SU-DHL-6 (cell line): ENCODE results near the gene TENM4.

Source experiments
- H2AFZ ChIP-seq: fragments of 200-600 bp; sonication (generic); 2 replicates; pipeline ENCODE4 v1.6.1; 2014; ENCODE audit warnings: low read depth, mild to moderate bottlenecking, moderate library complexity, mixed read lengths, antibody characterized with exemption, low read length; ENCODE audit not compliant: severe bottlenecking
- H3F3A ChIP-seq: fragments of 200-600 bp; shearing (Covaris generic); 2 replicates; pipeline ENCODE4 v1.6.0; 2016; ENCODE audit warnings: antibody characterized with exemption, mild to moderate bottlenecking; ENCODE audit not compliant: insufficient read depth
- H3K27ac ChIP-seq: fragments of 200-600 bp; sonication (generic); 2 replicates; pipeline ENCODE4 v1.5.1; 2016; ENCODE audit warnings: low read depth, mild to moderate bottlenecking, low read length, moderate library complexity, mixed read lengths
- H3K27me3 ChIP-seq: fragments of 200-600 bp; sonication (generic), shearing (Covaris generic); 2 replicates; pipeline ENCODE4 v1.6.0; 2014; ENCODE audit warnings: mild to moderate bottlenecking, low read length
- H3K36me3 ChIP-seq: fragments of 200-600 bp; sonication (generic); 2 replicates; pipeline ENCODE4 v1.6.1; 2014; ENCODE audit warnings: mild to moderate bottlenecking, low read length, mixed read lengths
- H3K4me2 ChIP-seq: fragments of 300-600, 200-600 bp; shearing (Covaris generic), sonication (generic); 2 replicates; pipeline ENCODE4 v1.6.0; 2014; ENCODE audit warnings: low read length, low read depth, mild to moderate bottlenecking; ENCODE audit not compliant: poor library complexity, severe bottlenecking
- H3K4me3 ChIP-seq: fragments of 200-600 bp; sonication (generic); 2 replicates; pipeline ENCODE4 v1.5.1; 2014; ENCODE audit warnings: antibody characterized with exemption, low read length, mild to moderate bottlenecking, mixed read lengths; ENCODE audit not compliant: insufficient read depth, poor library complexity, severe bottlenecking
- H3K79me2 ChIP-seq: fragments of 200-600 bp; sonication (generic); 2 replicates; pipeline ENCODE4 v1.6.1; 2014; ENCODE audit warnings: mild to moderate bottlenecking, low read length, moderate library complexity; ENCODE audit not compliant: insufficient read depth
- H3K9ac ChIP-seq: fragments of 200-600 bp; sonication (generic); 2 replicates; pipeline ENCODE4 v1.7.0; 2014; ENCODE audit warnings: mild to moderate bottlenecking, low read length
- H3K9me2 ChIP-seq: fragments of 200-600 bp; sonication (generic); replicated peaks from 2 replicates; pipeline ENCODE4 v1.6.1; 2014; ENCODE audit warnings: low read length; ENCODE audit not compliant: insufficient read depth
- H3K9me3 ChIP-seq: fragments of 200-600 bp; sonication (generic); 2 replicates; pipeline ENCODE4 v1.6.1; 2014; ENCODE audit warnings: low read length, mixed read lengths; ENCODE audit not compliant: insufficient read depth
- H4K20me1 ChIP-seq: fragments of 200-600 bp; sonication (generic); 2 replicates; pipeline ENCODE4 v1.6.1; 2014; ENCODE audit warnings: low read depth, mild to moderate bottlenecking, antibody characterized with exemption, low read length, moderate library complexity, mixed read lengths
- CTCF ChIP-seq: fragments of 200-600 bp; sonication (generic); IDR thresholded peaks from one replicate; pipeline ENCODE4 v1.5.1; 2017; ENCODE audit warnings: antibody characterized with exemption, mild to moderate bottlenecking, low read length, moderate library complexity; ENCODE audit not compliant: insufficient read depth, poor library complexity, severe bottlenecking
- EZH2phosphoT487 ChIP-seq: fragments of 200-600 bp; sonication (generic), shearing (Covaris generic); conservative IDR thresholded peaks from 2 replicates; pipeline ENCODE4 v1.6.1; 2018; ENCODE audit warnings: mild to moderate bottlenecking, antibody characterized with exemption, low read length, moderate library complexity, mixed read lengths

TENM4 gene

DNA sequence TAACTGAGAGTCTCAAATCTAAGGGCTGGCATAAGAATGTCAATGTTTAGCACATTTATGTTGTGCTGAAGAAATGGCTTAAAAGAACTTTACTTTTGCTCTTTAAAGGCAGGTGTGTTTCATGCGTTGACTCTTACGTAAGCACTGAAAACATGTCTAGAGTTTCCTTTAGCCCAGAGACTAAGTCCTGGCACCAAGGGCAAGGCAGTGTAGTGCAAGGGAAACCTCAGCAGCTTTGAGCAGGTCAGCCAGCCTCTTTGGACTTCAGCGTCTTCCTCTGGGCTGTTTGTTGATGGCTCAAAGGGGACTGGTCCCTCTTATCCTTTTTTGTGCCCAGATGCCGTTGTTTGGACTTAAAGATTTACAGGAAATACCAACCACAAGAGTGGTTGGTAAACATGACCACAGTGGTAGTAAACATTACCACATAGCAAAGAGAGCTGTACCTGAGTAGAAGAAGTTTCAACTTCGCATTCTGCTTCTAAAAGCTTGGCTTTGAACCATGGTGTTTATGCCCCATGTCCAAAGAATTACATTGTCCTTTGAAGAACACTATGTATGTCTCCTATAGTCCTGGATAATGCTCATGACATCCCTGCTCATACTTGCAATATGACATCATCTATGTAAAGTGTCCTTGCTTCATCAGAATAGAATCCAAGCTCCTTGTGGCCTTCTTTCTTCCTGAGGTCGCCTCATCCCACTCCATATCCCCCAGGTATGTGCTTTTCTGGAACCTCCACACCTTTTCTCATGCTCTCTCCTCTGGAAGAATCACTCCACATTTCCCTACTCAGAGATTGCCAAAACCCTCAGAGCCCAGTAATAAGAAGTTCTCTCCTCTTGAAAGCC is 23.5 kb downstream of the TENM4 start:
- no peaks in the 10 kb centered on the region for H3K27me3 ChIP-seq
- no peaks in the 10 kb centered on the region for H3K9me3 ChIP-seq
- H3K4me2 ChIP-seq, result no peak overlapping the region
- TF ChIP-seq EZH2phosphoT487, result no peak
- TF ChIP-seq CTCF, result no peak
- H3K27ac ChIP-seq, result no peak overlapping the region
- H3K4me3 ChIP-seq, result no peak overlapping the region
- no peaks in the 10 kb centered on the region for H3K79me2 ChIP-seq
- no peaks in the 10 kb centered on the region for H3K9me2 ChIP-seq
- no peaks in the 10 kb centered on the region for H3K36me3 ChIP-seq
- no peaks in the 10 kb centered on the region for H4K20me1 ChIP-seq
- no peak overlapping the region for H2AFZ ChIP-seq
- H3F3A ChIP-seq, result no peaks in the 10 kb centered on the region
- H3K9ac ChIP-seq, result no peak overlapping the region

DNA sequence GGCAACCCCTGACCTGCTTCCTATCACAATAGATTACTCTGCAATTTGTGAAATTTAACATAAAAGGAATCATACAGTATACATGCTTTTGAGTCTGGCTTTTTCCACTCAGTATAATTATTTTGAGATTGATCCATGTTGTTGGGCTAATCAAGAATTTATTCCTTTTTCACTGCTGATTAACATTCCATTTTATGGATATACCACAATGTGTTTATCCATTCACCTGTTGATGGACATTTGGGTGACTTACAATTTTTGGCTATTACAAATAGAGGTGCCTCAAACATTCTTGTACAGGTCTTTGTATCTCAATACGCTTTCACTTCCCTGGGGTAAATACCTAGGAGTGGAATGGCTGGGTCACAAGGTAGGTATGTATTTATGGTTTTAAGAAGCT is 24.9 kb downstream of the TENM4 start:
- Histone ChIP-seq H3K9me2 (no peaks in the 10 kb centered on the region), H3K27ac (no peak overlapping the region), H2AFZ (no peak overlapping the region), H3K79me2 (no peaks in the 10 kb centered on the region), H4K20me1 (no peaks in the 10 kb centered on the region), H3K9ac (no peak overlapping the region), H3F3A (no peaks in the 10 kb centered on the region), H3K27me3 (no peaks in the 10 kb centered on the region), H3K4me2 (no peak overlapping the region), H3K36me3 (no peaks in the 10 kb centered on the region), H3K4me3 (no peak overlapping the region), H3K9me3 (no peaks in the 10 kb centered on the region)
- no peak for TF ChIP-seq EZH2phosphoT487
- TF ChIP-seq CTCF, result no peak

- Histone ChIP-seq H2AFZ (no peak overlapping the region), H3K79me2 (no peaks in the 10 kb centered on the region), H3K9me2 (no peaks in the 10 kb centered on the region), H4K20me1 (no peaks in the 10 kb centered on the region), H3K9me3 (no peaks in the 10 kb centered on the region), H3K27ac (no peak overlapping the region), H3K4me3 (no peak overlapping the region), H3K9ac (no peak overlapping the region), H3F3A (no peaks in the 10 kb centered on the region), H3K4me2 (no peak overlapping the region), H3K36me3 (no peaks in the 10 kb centered on the region), H3K27me3 (no peaks in the 10 kb centered on the region)
- TF ChIP-seq CTCF (no peak), EZH2phosphoT487 (no peak)
These were observed 25.4 kb downstream of the TENM4 start for GRCh38 chr11:79415411-79415810.
